Upper lobe of left lung (tissue), 6 donors: Measurements from ENCODE around the gene RPRD1B. TPM values are rescaled to one million over a fixed set of nuclear protein-coding genes. Genes with fewer than 3 reads are reported as not detected.

Source experiments
- ATAC-seq, 2 donors: fragments of 200-7000 bp; cut with Tn5 transposase; one replicate each; pipeline ENCODE4 v1.9.1; 2022; ENCODE audit warnings: mild to moderate bottlenecking in 2 of 2, moderate library complexity in 2 of 2; ENCODE audit not compliant: low FRiP score in 2 of 2
- DNase-seq, 2 donors: peaks; one replicate each; pipeline ENCODE4 v3.0.0-alpha.2; 2019 to 2020
- H3K27ac ChIP-seq, 4 donors: fragments of 200-600 bp; sonication (generic); one replicate each; pipeline ENCODE4 v1.5.1; 2016 to 2019
- H3K27me3 ChIP-seq, 4 donors: fragments of 200-600 bp; sonication (generic); one replicate each; pipeline ENCODE4 v1.5.1; 2017 to 2019
- H3K36me3 ChIP-seq, 4 donors: fragments of 200-600 bp; sonication (generic); one replicate each; pipeline ENCODE4 v1.5.1; 2016 to 2019
- H3K4me1 ChIP-seq, 4 donors: fragments of 200-600 bp; sonication (generic); one replicate each; pipeline ENCODE4 v1.5.1; 2018 to 2019
- H3K4me3 ChIP-seq, 4 donors: fragments of 200-600 bp; sonication (generic); one replicate each; pipeline ENCODE4 v1.5.1; 2017 to 2019; ENCODE audit warnings: mild to moderate bottlenecking in 2 of 4, moderate library complexity in 1 of 4
- H3K9me3 ChIP-seq, 4 donors: fragments of 200-600 bp; sonication (generic); one replicate each; pipeline ENCODE4 v1.5.1; 2018 to 2019
- CTCF ChIP-seq, 6 experiments: fragments of 450-650 bp in 4 of 6; fragments of 200-600 bp in 2 of 6; sonication (generic) in 2 of 6; IDR thresholded peaks; one replicate each; pipeline ENCODE4 v1.5.1; 2016 to 2019; ENCODE audit warnings: antibody characterized with exemption in 6 of 6
- EP300 ChIP-seq, 4 donors: sonication (generic); formaldehyde crosslinking; IDR thresholded peaks; one replicate each; pipeline ENCODE4 v1.5.1; 2017; ENCODE audit warnings: antibody characterized with exemption in 4 of 4, control low read depth in 2 of 4
- POLR2A ChIP-seq, 4 donors: fragments of 450-650 bp; IDR thresholded peaks; one replicate each; pipeline ENCODE4 v1.5.1; 2016 to 2017; ENCODE audit warnings: antibody characterized with exemption in 4 of 4, mild to moderate bottlenecking in 2 of 4
- POLR2AphosphoS5 ChIP-seq, 2 donors: sonication (generic); formaldehyde crosslinking; IDR thresholded peaks; one replicate each; pipeline ENCODE4 v1.5.1; 2017; ENCODE audit warnings: antibody characterized with exemption in 2 of 2
- WGBS, 2 donors: methylation state at CpG; one replicate each; pipeline ENCODE4 v1.1.5; 2017 to 2018; 5-methylcytosine and 5-hydroxymethylcytosine counted together
- total RNA-seq, 6 donors: library from RNA; depleted of rRNA in 4 of 6; stranded (reverse); fragments of >200 nt in 4 of 6; gene quantifications; one replicate each; pipeline versions ENCODE4 v1.1.0 to v1.2.1, GENCODE V29; 2016 to 2021
- donor health status: DM: no; HTN: no; CAD: no; lungs with moderate emphysema.
- donor health status: DM: no; HTN: yes; CAD: no; lungs with severe emphysema.

RPRD1B gene, protein sequence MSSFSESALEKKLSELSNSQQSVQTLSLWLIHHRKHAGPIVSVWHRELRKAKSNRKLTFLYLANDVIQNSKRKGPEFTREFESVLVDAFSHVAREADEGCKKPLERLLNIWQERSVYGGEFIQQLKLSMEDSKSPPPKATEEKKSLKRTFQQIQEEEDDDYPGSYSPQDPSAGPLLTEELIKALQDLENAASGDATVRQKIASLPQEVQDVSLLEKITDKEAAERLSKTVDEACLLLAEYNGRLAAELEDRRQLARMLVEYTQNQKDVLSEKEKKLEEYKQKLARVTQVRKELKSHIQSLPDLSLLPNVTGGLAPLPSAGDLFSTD
- total RNA-seq, result 10 to 100 TPM; 26.0 to 75.4 (median 29.2) TPM

DNA sequence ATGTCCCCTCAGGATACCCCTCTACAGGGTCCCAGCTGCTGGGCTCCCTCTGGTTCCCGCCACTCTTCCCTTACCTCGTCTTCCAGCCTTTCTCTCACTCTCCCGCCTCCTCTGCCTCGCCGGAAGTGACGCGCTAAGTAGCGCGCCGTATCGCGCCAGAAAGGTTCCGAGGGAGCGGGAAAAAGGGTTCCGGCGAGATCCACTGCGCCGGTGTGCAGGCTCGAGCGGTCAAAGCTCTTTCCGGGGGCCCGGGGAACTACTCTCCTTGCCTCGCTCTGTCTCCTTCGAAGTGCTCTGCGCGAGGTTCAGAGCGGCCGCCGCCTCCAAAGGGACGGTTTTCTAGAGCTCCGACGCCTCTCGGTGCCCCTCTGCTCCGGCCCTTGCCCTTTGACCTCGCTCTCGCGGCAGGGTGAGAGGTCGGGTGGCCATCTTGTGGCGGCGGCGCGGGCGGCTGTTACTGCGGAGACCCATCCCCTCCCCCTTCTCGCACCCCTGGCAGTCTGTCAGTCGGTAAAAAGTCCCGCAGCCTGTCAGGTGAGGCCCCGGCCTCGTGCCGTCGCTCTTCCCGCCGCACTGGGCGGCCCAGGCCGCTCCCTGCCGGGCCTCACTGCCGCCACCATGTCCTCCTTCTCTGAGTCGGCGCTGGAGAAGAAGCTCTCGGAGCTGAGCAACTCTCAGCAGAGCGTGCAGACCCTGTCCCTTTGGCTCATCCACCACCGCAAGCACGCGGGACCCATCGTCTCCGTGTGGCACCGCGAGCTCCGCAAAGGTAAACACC is at the start of gene RPRD1B, which contains the start of gene TTI1:
TSS of gene RPRD1B (plus strand) at position 417 of the 778 bp plus-strand sequence. CDS start at position 619, 202 bp downstream.
TSS of gene TTI1 (minus strand) at position 127 of the 778 bp plus-strand sequence. CDS start 19,640 bp downstream, outside the sequence.
- peak within 1 kb of the TSS; percentile 94 to 99 (median 97) for H3K27ac ChIP-seq
- DNase-seq (peak; percentile 84 to 97), ATAC-seq (peak; percentile 96 to 98)
- H3K36me3 ChIP-seq, result peaks cover 0 to 11% (median 1%) of the 10 kb centered on the region in 4 donors
- H3K4me1 ChIP-seq, result peaks cover 37 to 61% (median 43%) of the 10 kb centered on the region in 4 donors
- H3K4me3 ChIP-seq, result peak within 1 kb of the TSS; percentile 60 to 96 (median 78)
- H3K9me3 ChIP-seq, result no peaks in the 10 kb centered on the region
- 1% methylated on average over 36 to 65 of the region's 69 CpGs for WGBS, 2 donors
- H3K27me3 ChIP-seq, result no peaks in the 10 kb centered on the region
- peak; percentile 80 to 84 for TF ChIP-seq POLR2AphosphoS5 (IDR thresholded peaks at IDR 0.05)
- TF ChIP-seq POLR2A (IDR thresholded peaks at IDR 0.05), result peak in 3 of 4 donors; percentile 44 to 75 (median 64)
- no peak for TF ChIP-seq EP300 (IDR thresholded peaks at IDR 0.05)
- peak in 3 of 6 experiments; percentile 22 to 28 (median 26) for TF ChIP-seq CTCF (IDR thresholded peaks at IDR 0.05)

- DNase-seq (no peak), ATAC-seq (no peak)
- WGBS, 2 donors, result 78 to 82% methylated on average over 10 to 14 of the region's 14 CpGs
- Histone ChIP-seq H3K27me3 (no peaks in the 10 kb centered on the region), H3K4me3 (no peak overlapping the region), H3K27ac (peak overlapping the region in 1 of 4 donors; percentile 14), H3K36me3 (peaks cover 0 to 37% (median 13%) of the 10 kb centered on the region in 4 donors), H3K9me3 (no peaks in the 10 kb centered on the region), H3K4me1 (peaks cover 21 to 37% (median 26%) of the 10 kb centered on the region in 4 donors)
- TF ChIP-seq EP300 (IDR thresholded peaks at IDR 0.05) (no peak), POLR2AphosphoS5 (IDR thresholded peaks at IDR 0.05) (no peak), CTCF (IDR thresholded peaks at IDR 0.05) (no peak), POLR2A (IDR thresholded peaks at IDR 0.05) (no peak)
Measured at GRCh38 chr20:37984018-37984785, 49.3 kb upstream of the RPRD1B start.

GRCh38 chr20:37986044-37986858 is 47.3 kb upstream of the RPRD1B start:
- H3K4me3 ChIP-seq, result no peak overlapping the region
- peaks cover 0 to 30% (median 13%) of the 10 kb centered on the region in 4 donors for H3K36me3 ChIP-seq
- H3K4me1 ChIP-seq, result peaks cover 38 to 57% (median 46%) of the 10 kb centered on the region in 4 donors
- H3K9me3 ChIP-seq, result no peaks in the 10 kb centered on the region
- TF ChIP-seq EP300 (IDR thresholded peaks at IDR 0.05) (no peak), POLR2A (IDR thresholded peaks at IDR 0.05) (no peak), CTCF (IDR thresholded peaks at IDR 0.05) (no peak), POLR2AphosphoS5 (IDR thresholded peaks at IDR 0.05) (no peak)
- H3K27me3 ChIP-seq, result no peaks in the 10 kb centered on the region
- peak overlapping the region; percentile 58 to 82 (median 74) for H3K27ac ChIP-seq
- ATAC-seq (no peak), DNase-seq (no peak)
- WGBS, 2 donors, result 74 to 76% methylated on average over 9 of the region's 9 CpGs
